ENCODE data around the gene CYB5A. TPM values are rescaled to one million over a fixed set of nuclear protein-coding genes. Genes with fewer than 3 reads are reported as not detected.
A peak's percentile ranks its signal among the peaks of the same experiment; 100 is the strongest.

Gene CYB5A
- total RNA-seq, 4 donors from 2014 or later, result 171 to 732 (median 331) TPM

- H3K27me3 ChIP-seq, result no peaks in the 10 kb centered on the region
- no peak overlapping the region for H3K27ac ChIP-seq
- TF ChIP-seq CTCF (IDR thresholded peaks at IDR 0.05) (no peak), POLR2A (IDR thresholded peaks at IDR 0.05) (no peak)
- DNase-seq, result no peak
- H3K36me3 ChIP-seq, result no peaks in the 10 kb centered on the region
- no peaks in the 10 kb centered on the region for H3K9me3 ChIP-seq
- H3K4me3 ChIP-seq, result no peak overlapping the region
- H3K4me1 ChIP-seq, result peaks cover 0 to 17% (median 2%) of the 10 kb centered on the region in 4 donors
Measured at GRCh38 chr18:74222710-74223494, 68.9 kb downstream of the CYB5A start.

GRCh38 chr18:74221081-74221480 is 70.7 kb downstream of the CYB5A start:
- peaks cover 0 to 3% (median 1%) of the 10 kb centered on the region in 4 donors for H3K4me1 ChIP-seq
- no peak overlapping the region for H3K4me3 ChIP-seq
- no peaks in the 10 kb centered on the region for H3K36me3 ChIP-seq
- H3K27me3 ChIP-seq, result no peaks in the 10 kb centered on the region
- TF ChIP-seq POLR2A (IDR thresholded peaks at IDR 0.05) (no peak), CTCF (IDR thresholded peaks at IDR 0.05) (no peak)
- no peak for DNase-seq
- H3K27ac ChIP-seq, result no peak overlapping the region
- H3K9me3 ChIP-seq, result no peaks in the 10 kb centered on the region

- Histone ChIP-seq H3K27ac (no peak overlapping the region), H3K9me3 (no peaks in the 10 kb centered on the region), H3K27me3 (no peaks in the 10 kb centered on the region), H3K4me3 (no peak overlapping the region), H3K36me3 (no peaks in the 10 kb centered on the region), H3K4me1 (no peaks in the 10 kb centered on the region)
- DNase-seq, result peak in 1 of 3 donors; percentile 21
- TF ChIP-seq POLR2A (IDR thresholded peaks at IDR 0.05), result no peak
- TF ChIP-seq CTCF (IDR thresholded peaks at IDR 0.05), result no peak
Measured at GRCh38 chr18:74219056-74219455, 72.7 kb downstream of the CYB5A start.

GRCh38 chr18:74217476-74218143 is 74.2 kb downstream of the CYB5A start:
- DNase-seq, result no peak
- H3K27me3 ChIP-seq, result no peaks in the 10 kb centered on the region
- no peaks in the 10 kb centered on the region for H3K36me3 ChIP-seq
- H3K9me3 ChIP-seq, result no peaks in the 10 kb centered on the region
- no peak overlapping the region for H3K27ac ChIP-seq
- H3K4me3 ChIP-seq, result no peak overlapping the region
- TF ChIP-seq POLR2A (IDR thresholded peaks at IDR 0.05), result no peak
- TF ChIP-seq CTCF (IDR thresholded peaks at IDR 0.05), result no peak
- no peaks in the 10 kb centered on the region for H3K4me1 ChIP-seq

- no peaks in the 10 kb centered on the region for H3K27me3 ChIP-seq
- TF ChIP-seq POLR2A (IDR thresholded peaks at IDR 0.05) (no peak), CTCF (IDR thresholded peaks at IDR 0.05) (no peak)
- no peak overlapping the region for H3K27ac ChIP-seq
- no peaks in the 10 kb centered on the region for H3K4me1 ChIP-seq
- DNase-seq, result no peak
- H3K36me3 ChIP-seq, result no peaks in the 10 kb centered on the region
- H3K4me3 ChIP-seq, result no peak overlapping the region
- H3K9me3 ChIP-seq, result no peaks in the 10 kb centered on the region
Measured at GRCh38 chr18:74216661-74217110, 75.1 kb downstream of the CYB5A start.
